Measurements from ENCODE around the gene MKLN1.

Gene MKLN1

DNA sequence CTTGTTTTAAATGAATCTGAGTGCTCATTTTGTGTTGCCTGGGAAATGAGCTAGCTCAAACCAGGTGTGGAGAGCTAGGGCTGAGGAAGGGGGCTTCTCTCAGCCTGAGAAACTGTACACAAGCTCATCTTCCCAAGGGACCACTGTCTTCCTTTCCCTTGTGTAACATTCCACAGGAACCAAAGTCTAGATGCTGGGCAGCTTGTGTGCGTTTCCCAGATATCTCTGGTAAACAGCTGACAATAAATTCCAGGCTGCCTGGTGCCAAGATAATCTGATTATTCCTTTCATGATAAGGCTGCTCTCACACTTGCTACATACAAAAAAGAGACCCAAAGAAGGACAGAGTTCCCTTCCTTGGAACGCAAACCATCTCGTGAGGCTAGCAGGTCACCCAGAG, 33.1 kb upstream of the MKLN1 start:
- Histone ChIP-seq H3K9me3 (ENCODE audit: severe bottlenecking) (no peaks in the 10 kb centered on the region), H3K27me3 (ENCODE audit: insufficient read depth, poor library complexity, severe bottlenecking) (no peaks in the 10 kb centered on the region), H3K36me3 (ENCODE audit: low read depth) (no peaks in the 10 kb centered on the region), H3K27ac (ENCODE audit: poor library complexity, severe bottlenecking) (no peak overlapping the region), H3K4me1 (ENCODE audit: insufficient read depth, poor library complexity, severe bottlenecking) (no peaks in the 10 kb centered on the region), H3K4me3 (ENCODE audit: severe bottlenecking) (no peak overlapping the region)
- ATAC-seq (ENCODE audit: low read depth) (no peak), DNase-seq (ENCODE audit: low spot score) (no peak)
- TF ChIP-seq, protein P1, sequence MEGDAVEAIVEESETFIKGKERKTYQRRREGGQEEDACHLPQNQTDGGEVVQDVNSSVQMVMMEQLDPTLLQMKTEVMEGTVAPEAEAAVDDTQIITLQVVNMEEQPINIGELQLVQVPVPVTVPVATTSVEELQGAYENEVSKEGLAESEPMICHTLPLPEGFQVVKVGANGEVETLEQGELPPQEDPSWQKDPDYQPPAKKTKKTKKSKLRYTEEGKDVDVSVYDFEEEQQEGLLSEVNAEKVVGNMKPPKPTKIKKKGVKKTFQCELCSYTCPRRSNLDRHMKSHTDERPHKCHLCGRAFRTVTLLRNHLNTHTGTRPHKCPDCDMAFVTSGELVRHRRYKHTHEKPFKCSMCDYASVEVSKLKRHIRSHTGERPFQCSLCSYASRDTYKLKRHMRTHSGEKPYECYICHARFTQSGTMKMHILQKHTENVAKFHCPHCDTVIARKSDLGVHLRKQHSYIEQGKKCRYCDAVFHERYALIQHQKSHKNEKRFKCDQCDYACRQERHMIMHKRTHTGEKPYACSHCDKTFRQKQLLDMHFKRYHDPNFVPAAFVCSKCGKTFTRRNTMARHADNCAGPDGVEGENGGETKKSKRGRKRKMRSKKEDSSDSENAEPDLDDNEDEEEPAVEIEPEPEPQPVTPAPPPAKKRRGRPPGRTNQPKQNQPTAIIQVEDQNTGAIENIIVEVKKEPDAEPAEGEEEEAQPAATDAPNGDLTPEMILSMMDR (IDR thresholded peaks at IDR 0.05; ENCODE audit: poor library complexity, severe bottlenecking): no peak

DNA sequence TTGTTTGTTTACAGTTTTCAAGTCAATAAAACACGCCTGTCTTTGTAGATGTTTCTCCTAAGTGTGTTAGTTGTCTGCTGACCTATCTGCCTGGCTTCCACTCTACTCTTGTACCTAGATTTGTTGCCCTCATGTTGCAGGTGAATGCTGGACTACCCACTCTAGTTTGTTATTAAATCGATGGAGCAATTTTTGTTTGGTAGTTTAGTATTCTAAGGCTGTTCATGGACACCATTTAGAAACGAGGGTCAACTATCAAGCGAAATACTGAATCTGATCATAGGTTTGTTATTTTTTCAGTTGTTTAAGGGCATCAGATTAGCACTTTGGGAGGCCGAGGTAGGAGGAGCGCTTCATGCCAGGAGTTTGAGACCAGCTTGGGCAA, 29.1 kb upstream of the MKLN1 start:
- TF ChIP-seq, protein P1 (IDR thresholded peaks at IDR 0.05; ENCODE audit: poor library complexity, severe bottlenecking): no peak
- Histone ChIP-seq H3K4me3 (ENCODE audit: severe bottlenecking) (no peak overlapping the region), H3K36me3 (ENCODE audit: low read depth) (no peaks in the 10 kb centered on the region), H3K4me1 (ENCODE audit: insufficient read depth, poor library complexity, severe bottlenecking) (no peaks in the 10 kb centered on the region), H3K27me3 (ENCODE audit: insufficient read depth, poor library complexity, severe bottlenecking) (no peaks in the 10 kb centered on the region), H3K27ac (ENCODE audit: poor library complexity, severe bottlenecking) (no peak overlapping the region), H3K9me3 (ENCODE audit: severe bottlenecking) (no peaks in the 10 kb centered on the region)
- DNase-seq (ENCODE audit: low spot score): no peak
- ATAC-seq (ENCODE audit: low read depth): no peak

DNA sequence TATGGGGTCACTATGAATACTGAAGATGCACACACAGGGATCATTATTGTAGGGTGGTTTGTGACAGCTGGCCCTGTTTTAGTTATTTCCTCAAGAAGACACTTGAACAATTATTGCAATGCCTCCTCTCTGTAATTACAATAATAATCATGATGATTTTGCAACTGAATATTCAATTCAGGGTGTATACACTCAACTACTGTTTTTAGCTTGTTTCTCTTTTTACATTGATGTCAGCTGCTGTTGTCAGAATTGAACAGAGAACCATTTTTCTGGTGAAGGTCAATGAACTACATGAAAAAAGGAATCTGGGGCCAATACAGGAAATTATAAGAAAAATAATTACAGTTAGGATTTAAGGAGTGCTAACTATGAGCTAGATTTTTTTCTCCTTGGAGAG, 28.6 kb upstream of the MKLN1 start:
- Histone ChIP-seq H3K4me1 (ENCODE audit: insufficient read depth, poor library complexity, severe bottlenecking) (no peaks in the 10 kb centered on the region), H3K27me3 (ENCODE audit: insufficient read depth, poor library complexity, severe bottlenecking) (no peaks in the 10 kb centered on the region), H3K36me3 (ENCODE audit: low read depth) (no peaks in the 10 kb centered on the region), H3K9me3 (ENCODE audit: severe bottlenecking) (no peaks in the 10 kb centered on the region), H3K4me3 (ENCODE audit: severe bottlenecking) (no peak overlapping the region), H3K27ac (ENCODE audit: poor library complexity, severe bottlenecking) (no peak overlapping the region)
- DNase-seq (ENCODE audit: low spot score): no peak
- TF ChIP-seq, protein P1 (IDR thresholded peaks at IDR 0.05; ENCODE audit: poor library complexity, severe bottlenecking): no peak
- ATAC-seq (ENCODE audit: low read depth): no peak

DNA sequence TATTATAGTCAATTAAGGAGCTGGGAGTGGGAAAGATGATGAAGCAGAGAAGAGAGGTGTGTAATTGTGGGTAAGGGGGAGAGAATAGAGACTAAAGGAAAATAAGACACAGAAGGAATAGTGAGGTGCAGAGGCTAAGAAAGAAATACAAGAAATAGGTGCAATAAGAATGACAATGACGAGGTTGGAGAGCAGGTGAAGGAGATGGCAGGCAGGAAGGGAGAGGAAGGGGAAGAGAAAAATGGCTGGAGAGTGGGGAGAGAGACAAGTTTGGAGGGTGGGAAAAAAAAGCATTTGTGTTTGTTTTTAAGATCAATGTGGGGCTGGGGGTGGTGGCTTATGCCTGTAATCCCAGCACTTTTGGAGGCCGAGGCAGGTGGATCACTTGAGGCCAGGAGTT, 27.6 kb upstream of the MKLN1 start:
- Histone ChIP-seq H3K36me3 (ENCODE audit: low read depth) (no peaks in the 10 kb centered on the region), H3K4me1 (ENCODE audit: insufficient read depth, poor library complexity, severe bottlenecking) (no peaks in the 10 kb centered on the region), H3K9me3 (ENCODE audit: severe bottlenecking) (no peaks in the 10 kb centered on the region), H3K27me3 (ENCODE audit: insufficient read depth, poor library complexity, severe bottlenecking) (no peaks in the 10 kb centered on the region), H3K4me3 (ENCODE audit: severe bottlenecking) (no peak overlapping the region), H3K27ac (ENCODE audit: poor library complexity, severe bottlenecking) (no peak overlapping the region)
- ATAC-seq (ENCODE audit: low read depth): no peak
- TF ChIP-seq, protein P1 (IDR thresholded peaks at IDR 0.05; ENCODE audit: poor library complexity, severe bottlenecking): no peak
- DNase-seq (ENCODE audit: low spot score): no peak

DNA sequence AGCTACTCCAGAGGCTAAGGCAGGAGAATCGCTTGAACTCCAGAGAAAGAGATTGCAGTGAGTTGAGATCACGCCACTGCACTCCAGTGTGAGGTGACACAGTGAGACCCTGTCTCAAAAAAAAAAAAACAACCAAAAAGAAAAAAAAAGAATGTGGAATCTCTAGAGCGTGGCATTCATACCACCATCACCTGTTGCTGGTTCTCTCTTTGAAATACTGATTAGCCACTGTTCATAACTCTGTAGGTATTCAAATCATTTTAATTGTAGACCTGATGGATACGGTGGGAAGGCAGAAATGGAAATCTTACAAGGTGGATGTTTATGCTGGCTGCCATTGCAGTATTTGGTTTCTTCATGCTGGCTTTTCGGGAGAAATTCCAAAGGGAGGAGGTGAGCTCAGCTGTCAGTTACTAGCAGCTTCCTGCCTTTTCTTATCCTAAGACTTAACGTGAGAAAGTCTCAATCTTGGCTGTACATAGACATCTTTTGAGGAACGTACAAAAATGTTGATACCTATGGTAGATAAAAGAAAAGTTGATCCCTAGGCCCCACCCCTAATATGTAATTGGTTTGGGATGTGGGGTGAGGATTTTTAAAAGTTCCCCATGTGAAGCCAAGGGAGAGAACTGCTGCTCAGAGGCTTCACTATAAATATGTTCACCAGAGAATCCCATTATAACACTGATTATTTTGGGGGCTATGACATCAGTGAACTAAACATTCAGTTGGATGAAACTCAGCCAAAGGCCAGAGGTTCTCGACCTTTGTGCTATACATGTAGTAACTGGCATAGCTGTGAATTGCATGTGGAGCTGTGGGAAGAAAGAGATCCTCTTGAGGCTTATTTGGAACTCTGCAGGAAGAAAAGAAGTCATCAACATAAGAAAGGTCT, 26.9 kb upstream of the MKLN1 start:
- Histone ChIP-seq H3K4me3 (ENCODE audit: severe bottlenecking) (no peak overlapping the region), H3K27ac (ENCODE audit: poor library complexity, severe bottlenecking) (no peak overlapping the region), H3K4me1 (ENCODE audit: insufficient read depth, poor library complexity, severe bottlenecking) (no peaks in the 10 kb centered on the region), H3K9me3 (ENCODE audit: severe bottlenecking) (no peaks in the 10 kb centered on the region), H3K36me3 (ENCODE audit: low read depth) (no peaks in the 10 kb centered on the region), H3K27me3 (ENCODE audit: insufficient read depth, poor library complexity, severe bottlenecking) (no peaks in the 10 kb centered on the region)
- TF ChIP-seq, protein P1 (IDR thresholded peaks at IDR 0.05; ENCODE audit: poor library complexity, severe bottlenecking): no peak
- no peak for DNase-seq (ENCODE audit: low spot score)
- ATAC-seq (ENCODE audit: low read depth): no peak

Measured in RWPE2 (cell line).